Calu3 (cell line): ENCODE data around the gene LHFPL6. TPM values are rescaled to one million over a fixed set of nuclear protein-coding genes. Genes with fewer than 3 reads are reported as not detected.

Experiments used
- BruUV-seq: library from RNA; stranded (reverse); fragments of 400-500 nt; replicated peaks from 2 replicates; lab custom pipeline; 2021; lab: Mats Ljungman, UMichigan
- CTCF ChIA-PET: fragments of 300-600 bp; sonication (Branson Sonifier 250); formaldehyde crosslinking; loops from one replicate; lab custom pipeline; 2022; ENCODE audit warnings: antibody characterized with exemption; lab: Charles Lee
- DNase-seq: peaks from one replicate; pipeline ENCODE4 v3.0.0; 2022
- H3K27ac Mint-ChIP-seq: one replicate; pipeline ENCODE4 v1.8.0; 2022; ENCODE audit warnings: mixed read lengths; ENCODE audit not compliant: unreplicated experiment
- H3K27me3 Mint-ChIP-seq: one replicate; pipeline ENCODE4 v1.8.0; 2022; ENCODE audit warnings: mixed read lengths; ENCODE audit not compliant: unreplicated experiment
- H3K36me3 Mint-ChIP-seq: one replicate; pipeline ENCODE4 v1.8.0; 2022; ENCODE audit warnings: mild to moderate bottlenecking, moderate library complexity, mixed read lengths; ENCODE audit not compliant: insufficient read depth, unreplicated experiment
- H3K4me1 Mint-ChIP-seq: one replicate; pipeline ENCODE4 v1.8.0; 2022; ENCODE audit warnings: mild to moderate bottlenecking, low read depth, mixed read lengths; ENCODE audit not compliant: unreplicated experiment
- H3K4me3 Mint-ChIP-seq: one replicate; pipeline ENCODE4 v1.8.0; 2022; ENCODE audit warnings: mild to moderate bottlenecking, low read depth, moderate library complexity, mixed read lengths; ENCODE audit not compliant: unreplicated experiment
- H3K9me3 Mint-ChIP-seq: one replicate; pipeline ENCODE4 v1.8.0; 2022; ENCODE audit warnings: low read depth, mixed read lengths; ENCODE audit not compliant: unreplicated experiment
- CTCF ChIP-seq: fragments of 200-600 bp; IDR thresholded peaks from one replicate; pipeline ENCODE4 v1.8.0; 2022; ENCODE audit warnings: antibody characterized with exemption; ENCODE audit not compliant: unreplicated experiment
- intact Hi-C: fragments of 100-400 bp; cut with micrococcal nuclease; formaldehyde crosslinking; loops from one replicate; pipeline ENCODE4 v1.10.0; 2022; ENCODE audit not compliant: unreplicated experiment
- total RNA-seq: library from RNA; stranded (reverse); gene quantifications from 2 replicates; pipeline ENCODE4 v1.2.3, GENCODE V29; 2022

The LHFPL6 gene
- total RNA-seq, 1 experiment from 2014 or later: not detected

- CTCF ChIA-PET: no interaction called here
- Mint-ChIP-seq H3K9me3 (no peaks in the 10 kb centered on the region), H3K36me3 (no peaks in the 10 kb centered on the region), H3K27me3 (peaks cover 33% of the 10 kb centered on the region), H3K4me1 (no peaks in the 10 kb centered on the region), H3K27ac (no peak overlapping the region), H3K4me3 (no peak overlapping the region)
- intact Hi-C loops: no loop called here
- no peak for TF ChIP-seq CTCF
- BruUV-seq: no TSS peak
- no peak for DNase-seq
Measured at GRCh38 chr13:39499604-39500003, 103.4 kb downstream of the LHFPL6 start.

DNA sequence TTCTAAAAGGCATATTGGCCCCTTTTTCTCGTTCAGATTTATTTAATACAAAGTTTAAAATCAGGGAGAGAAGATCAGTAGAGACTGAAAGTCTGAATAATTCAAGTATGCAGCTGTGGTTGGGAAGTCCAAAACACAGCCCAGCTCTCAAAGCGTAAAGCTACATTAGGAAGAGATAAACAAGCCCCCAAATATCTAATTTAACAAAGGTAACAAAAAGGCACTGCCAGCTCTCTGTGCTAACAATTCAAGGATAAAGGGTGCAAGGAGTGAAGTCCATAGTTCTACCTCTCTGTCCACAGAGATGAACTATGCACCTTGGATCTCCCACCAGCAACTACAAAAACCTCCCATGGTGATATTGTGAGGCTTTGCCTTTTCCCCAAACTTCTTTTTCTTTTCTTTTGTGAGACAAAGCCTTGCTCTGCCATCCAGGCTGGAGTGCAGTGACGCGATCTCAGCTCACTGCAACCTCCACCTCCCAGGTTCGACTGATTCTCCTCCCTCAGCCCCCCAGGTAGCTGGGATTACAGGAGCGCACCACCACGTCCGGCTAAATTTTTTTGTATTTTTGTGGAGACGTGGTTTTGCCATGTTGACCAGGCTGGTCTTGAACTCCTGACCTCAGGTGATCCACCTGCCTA, 104.4 kb downstream of the LHFPL6 start:
- Mint-ChIP-seq H3K4me1 (no peaks in the 10 kb centered on the region), H3K27me3 (peaks cover 31% of the 10 kb centered on the region), H3K27ac (no peak overlapping the region), H3K4me3 (no peak overlapping the region), H3K9me3 (no peaks in the 10 kb centered on the region), H3K36me3 (no peaks in the 10 kb centered on the region)
- CTCF ChIA-PET: no interaction called here
- intact Hi-C loops: no loop called here
- no peak for DNase-seq
- no peak for TF ChIP-seq CTCF
- no TSS peak for BruUV-seq

- no TSS peak for BruUV-seq
- H3K27ac Mint-ChIP-seq: no peak overlapping the region
- no peaks in the 10 kb centered on the region for H3K4me1 Mint-ChIP-seq
- peaks cover 34% of the 10 kb centered on the region for H3K27me3 Mint-ChIP-seq
- H3K4me3 Mint-ChIP-seq: no peak overlapping the region
- H3K36me3 Mint-ChIP-seq: no peaks in the 10 kb centered on the region
- H3K9me3 Mint-ChIP-seq: no peaks in the 10 kb centered on the region
- CTCF ChIA-PET: no interaction called here
- intact Hi-C loops: no loop called here
- no peak for TF ChIP-seq CTCF
- DNase-seq: no peak
Measured at GRCh38 chr13:39496506-39496905, 106.5 kb downstream of the LHFPL6 start.

DNA sequence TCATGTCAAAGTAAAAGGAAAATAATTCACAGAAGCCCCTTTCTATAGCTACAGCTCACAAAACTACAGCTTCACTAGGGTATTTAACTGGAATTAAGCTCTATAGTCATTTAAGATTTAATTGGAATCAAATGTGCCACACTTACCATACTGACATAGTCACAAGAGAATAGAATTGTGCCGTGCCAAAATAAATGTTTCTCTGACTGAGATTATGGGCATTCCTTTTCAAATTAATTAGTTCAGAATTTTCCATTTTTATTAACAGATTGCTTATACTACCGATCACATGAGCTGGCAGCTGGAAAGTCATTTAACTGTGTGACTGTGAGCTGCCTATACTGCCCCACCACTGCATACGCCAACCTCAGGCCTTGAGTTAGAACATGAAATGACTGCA, 108.4 kb downstream of the LHFPL6 start:
- H3K4me3 Mint-ChIP-seq: no peak overlapping the region
- no peak overlapping the region for H3K27ac Mint-ChIP-seq
- H3K9me3 Mint-ChIP-seq: no peaks in the 10 kb centered on the region
- intact Hi-C loops: no loop called here
- H3K4me1 Mint-ChIP-seq: no peaks in the 10 kb centered on the region
- no TSS peak for BruUV-seq
- H3K27me3 Mint-ChIP-seq: peaks cover 36% of the 10 kb centered on the region
- no peaks in the 10 kb centered on the region for H3K36me3 Mint-ChIP-seq
- CTCF ChIA-PET: no interaction called here
- TF ChIP-seq CTCF: no peak
- DNase-seq: no peak
